GM21515 (cell line): ENCODE results near the gene MYH10.
"Not testable (repeated sequence)": the region's sequence is repeated elsewhere in the genome, so short reads cannot be mapped to it uniquely, and the experiment has no call there.

ENCODE experiments used
- ATAC-seq: cut with Tn5 transposase; IDR thresholded peaks from one replicate; pipeline ENCODE4 v1.9.1; 2021; ENCODE audit not compliant: unreplicated experiment

MYH10 gene

DNA sequence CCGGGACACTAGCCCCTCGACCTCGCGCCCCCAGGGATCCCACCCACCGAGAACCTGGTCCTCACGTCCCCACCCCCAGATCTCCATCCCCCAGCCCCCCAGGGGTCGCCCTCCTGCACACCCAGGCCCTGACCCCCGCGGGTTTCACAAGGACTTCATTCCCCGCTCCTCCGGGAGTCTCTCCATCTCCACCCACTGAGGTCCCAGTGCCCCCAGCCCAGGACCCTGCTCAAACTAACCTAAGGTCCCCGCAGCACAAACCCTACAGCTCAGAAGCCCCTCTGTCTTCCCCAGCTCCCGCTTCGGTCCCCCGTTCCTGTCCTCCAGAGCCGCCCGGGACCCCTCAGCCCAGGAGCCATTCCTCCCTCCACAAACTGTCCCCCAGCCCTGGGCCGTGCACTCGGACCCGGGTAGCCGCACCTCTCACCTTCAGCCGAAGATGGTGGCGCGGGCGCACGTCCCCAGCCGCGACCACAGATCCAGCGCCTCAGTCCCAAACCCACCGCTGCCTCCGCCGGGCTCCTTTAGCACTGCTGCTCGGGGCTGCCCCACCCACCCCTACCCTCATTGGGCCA, at the start of gene MYH10:
MYH10 (minus strand) TSS at position 499 of the 575 bp plus-strand sequence. CDS start 7,479 bp downstream, outside the sequence.
- no peak for ATAC-seq

DNA sequence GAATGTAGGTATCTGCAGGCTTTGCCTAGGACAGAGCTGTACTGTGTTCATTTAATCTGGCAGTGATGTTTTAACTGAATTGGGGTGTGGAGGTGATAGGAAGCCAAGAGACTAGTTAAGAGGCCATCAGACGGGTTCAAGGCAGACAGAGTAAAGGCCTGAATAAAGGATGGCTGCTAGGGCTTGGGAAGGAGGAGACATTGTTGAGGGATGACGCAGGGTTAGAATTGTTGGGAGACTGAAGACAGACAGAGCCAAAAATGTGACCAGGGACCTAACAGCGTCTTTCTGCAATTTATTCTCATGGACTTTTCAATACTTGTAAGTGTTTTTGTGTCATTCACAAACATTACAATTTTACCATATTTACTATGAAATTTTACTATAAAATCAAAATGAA, 48.6 kb upstream of the MYH10 start:
- ATAC-seq: no peak

DNA sequence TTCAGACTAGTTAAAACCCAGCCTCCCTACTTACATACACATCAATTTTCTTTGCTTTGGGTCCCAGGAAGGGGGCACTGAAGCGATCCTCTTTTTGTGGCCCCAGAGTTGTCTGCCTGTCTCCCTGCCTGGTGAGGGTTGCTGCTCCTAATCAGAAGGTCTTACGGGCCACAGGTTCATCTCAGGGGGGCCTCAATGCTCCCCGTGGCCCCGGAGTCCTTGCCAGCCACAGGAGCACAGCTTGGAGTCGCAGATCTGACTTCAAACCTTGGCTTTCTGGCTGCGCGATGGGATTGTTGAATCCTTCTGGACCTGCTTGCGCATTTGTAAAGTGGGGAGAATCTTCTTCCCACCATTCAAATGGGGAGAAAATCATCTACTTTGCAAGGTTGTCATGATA, 44.8 kb upstream of the MYH10 start:
- ATAC-seq: no peak

DNA sequence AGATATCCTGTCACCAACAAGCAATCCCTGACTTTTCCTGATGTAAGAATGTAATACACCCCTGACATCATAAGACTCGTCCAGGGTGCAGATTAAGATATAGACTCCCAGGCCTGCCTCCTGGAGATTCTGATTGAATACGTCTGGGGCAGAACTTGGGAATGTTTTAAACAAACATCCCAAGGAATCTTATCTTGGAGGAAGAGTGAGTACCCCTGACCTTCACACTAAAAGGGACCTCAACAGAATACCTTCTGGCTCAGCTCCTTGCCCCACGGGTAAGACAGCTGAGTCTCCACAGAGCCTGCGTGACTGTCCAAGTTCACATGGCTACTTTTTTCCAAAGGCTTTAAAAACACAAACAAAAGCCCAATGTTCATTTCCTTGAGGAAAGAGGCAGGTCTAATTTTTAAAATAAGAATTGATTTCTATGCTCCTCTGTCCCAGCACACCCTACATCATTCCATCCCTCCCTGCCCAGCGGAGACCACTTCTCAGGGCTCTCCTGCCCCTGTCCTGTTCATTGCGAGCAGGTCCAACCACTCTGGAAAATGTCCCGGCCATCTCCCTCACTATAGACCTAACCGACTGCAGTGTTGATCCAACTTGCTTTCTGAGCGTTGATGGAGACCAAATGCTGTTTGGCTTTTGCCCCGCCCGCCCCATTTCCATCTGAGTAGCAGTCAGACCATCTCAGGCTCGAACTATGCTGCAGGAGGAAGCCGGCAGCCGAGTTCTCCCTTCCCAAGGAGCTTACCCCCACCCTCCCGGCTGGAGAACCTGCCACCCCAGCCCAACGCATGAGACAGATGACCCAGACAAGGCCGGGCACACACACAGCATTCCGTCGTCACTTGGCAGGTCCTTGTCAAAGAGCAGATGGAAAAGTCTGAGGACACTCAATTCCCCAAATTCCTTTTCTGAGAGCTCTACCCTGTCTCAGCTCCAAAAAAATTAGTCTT, 44.1 kb upstream of the MYH10 start:
- no peak for ATAC-seq

DNA sequence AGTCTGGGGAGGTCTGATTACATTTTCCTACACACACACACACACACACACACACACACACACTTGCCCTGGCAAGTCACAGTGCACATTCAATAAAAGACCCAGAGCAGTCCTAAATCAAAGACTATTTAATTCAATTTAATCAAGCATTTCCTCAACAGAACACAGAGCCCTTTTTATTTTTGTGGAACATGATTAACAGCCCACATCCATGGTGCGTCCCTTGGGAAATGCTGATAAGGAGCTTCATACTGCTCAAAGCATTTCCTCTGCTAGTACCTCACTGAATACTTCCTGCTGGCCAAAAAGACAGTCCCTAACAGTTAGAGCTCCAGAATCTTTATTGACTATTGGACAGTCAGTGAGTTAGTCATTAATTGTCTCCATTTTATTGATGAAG, 43.1 kb upstream of the MYH10 start:
- no peak for ATAC-seq

DNA sequence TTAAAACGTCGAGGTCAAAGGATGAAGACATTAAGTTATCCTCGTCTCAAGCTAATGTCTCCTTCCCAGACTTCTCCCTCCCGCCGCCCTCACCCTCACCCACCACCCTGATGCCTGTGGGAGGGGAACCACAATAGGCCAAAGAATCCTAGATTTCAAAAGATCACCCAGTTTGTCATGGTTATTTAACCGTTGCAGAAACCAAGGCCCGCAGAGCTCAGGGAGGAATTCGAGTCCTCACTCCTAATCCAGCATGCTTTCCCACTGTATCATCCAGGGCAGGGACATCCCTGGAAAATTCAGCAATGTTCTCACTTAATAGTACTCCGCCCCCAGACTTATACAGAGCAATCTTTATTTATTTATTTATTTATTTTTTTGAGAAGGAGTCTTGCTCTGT, 41.8 kb upstream of the MYH10 start:
- no peak for ATAC-seq

DNA sequence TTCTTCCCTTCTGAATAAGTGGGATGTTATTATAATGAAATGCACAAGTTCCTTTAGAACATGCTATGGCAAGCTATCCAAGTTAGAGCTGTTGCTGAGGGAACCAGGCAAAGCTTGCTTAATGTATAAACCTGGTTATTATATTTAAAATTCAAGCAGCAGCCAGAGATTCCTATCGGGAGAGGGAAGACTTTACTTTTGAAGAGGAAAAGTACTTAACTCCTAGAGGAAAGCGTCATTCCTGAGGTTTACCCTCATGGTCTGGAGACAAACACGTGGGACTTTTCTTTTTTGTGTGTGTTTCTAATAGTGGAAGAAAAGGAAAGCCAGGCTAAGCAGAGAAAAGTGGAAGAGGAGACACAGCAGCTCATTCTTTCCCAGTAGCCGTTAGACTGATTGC, 39.9 kb upstream of the MYH10 start:
- ATAC-seq: no peak

DNA sequence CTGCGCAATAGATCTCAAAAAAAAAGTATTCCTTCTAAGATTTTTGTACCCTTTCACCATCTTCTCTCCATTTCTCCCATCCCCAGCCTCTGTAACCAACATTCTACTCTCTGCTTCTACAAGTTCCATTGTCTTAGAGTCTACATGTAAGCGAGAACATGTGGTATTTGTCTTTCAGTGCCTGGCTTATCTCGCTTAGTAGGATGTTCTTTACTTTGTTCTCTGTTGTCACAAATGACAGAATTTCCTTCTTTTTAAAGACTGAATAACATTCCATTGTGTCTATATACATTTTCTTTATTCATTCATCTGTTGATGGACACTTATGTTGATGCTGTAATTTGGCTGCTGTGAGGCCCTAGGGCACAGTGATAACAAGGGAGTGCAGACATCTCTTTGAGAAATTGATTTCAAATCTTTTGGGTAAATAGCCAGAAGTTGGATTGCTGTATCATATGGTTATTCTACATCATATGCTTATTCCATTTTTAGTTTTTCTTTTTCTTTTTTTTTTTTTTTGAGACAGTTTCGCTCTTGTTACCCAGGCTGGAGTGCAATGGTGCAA, 37.7 kb upstream of the MYH10 start:
- no peak for ATAC-seq

DNA sequence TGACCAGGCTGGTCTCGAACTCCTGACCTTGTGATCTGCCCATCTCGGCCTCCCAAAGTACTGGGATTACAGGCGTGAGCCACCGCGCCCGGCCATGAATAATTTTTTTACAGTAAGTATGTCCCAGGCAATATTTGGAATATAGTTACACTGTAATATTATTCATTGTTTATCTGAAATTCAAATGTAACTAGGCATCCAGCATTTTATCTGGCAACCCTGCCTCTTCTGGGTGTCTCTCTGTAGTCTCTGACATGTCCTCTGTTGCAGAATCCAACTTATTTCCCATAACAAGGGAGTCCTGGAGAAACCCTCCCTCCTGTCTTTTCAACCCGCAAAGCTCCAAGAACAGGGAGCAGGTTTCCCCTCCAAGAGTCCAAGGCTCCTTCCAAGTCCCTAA, 36.9 kb upstream of the MYH10 start:
- ATAC-seq: no peak

DNA sequence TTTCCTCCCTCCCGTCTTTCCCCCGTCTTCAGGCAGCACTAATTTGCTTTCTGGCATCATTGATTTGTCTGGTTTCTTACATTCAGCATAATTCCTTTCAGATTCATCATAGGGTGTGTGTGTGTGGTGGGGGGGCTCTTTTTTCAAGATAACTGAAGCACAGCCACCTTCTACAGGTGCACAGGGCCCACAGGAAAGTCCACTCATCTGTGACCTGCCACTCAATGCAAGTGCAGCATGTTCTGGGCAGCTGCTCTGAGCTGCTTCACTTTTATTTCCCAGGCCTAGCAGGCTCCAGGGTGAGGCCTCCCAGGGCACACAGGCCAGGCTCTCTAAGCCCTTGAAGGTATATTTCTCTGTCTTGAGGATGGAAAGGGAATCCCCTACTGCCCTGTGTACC, 35.2 kb upstream of the MYH10 start:
- no peak for ATAC-seq

DNA sequence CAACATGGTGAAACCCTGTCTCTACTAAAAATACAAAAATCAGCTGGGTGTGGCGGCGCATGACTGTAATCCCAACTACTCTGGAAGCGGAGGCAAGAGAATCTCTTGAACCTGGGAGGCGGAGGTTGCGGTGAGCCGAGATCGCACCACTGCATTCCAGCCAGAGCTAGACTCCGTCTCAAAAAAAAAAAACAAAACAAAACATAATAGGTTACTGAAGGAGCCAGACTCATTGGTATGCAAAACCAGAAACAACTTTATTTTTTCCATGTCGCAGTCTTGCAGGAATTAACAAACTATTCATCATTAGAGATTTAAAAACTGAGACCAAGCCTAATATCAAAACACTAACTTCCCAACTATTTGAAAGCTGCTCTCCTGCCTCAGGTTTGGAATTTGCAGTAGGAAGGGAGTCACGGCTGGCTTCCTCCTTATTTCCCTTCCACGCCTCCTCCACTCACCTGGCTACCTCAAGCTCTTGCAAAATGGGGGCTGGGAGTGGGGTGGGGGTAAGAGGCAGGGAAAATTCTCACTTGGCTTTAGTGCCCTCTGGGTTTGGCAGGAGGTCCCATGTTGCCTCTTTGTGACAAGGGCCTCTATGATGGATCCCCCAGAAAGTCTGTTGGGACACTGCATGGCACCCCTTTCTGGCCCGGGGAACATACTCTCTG, 34.1 kb upstream of the MYH10 start:
- no peak for ATAC-seq

DNA sequence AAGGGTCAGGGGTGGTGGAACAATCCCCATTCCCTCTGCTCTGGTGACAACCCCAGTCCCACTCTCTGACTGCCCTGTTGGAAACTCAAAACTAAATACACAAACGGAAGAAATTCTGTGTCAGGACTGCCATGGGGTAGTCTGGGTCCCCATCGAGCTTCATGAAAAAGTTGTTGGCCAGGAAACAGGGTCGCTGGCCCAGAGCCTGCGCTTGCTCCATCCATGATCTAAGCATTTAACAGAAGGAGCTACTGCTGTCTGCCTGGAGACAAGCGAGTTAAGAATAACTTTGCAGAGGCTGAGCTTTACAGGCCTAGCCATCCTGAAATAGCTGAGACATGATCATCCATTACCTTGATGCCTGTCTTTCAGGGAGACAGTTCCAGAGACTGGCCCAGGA, 32.4 kb upstream of the MYH10 start:
- ATAC-seq: no peak

DNA sequence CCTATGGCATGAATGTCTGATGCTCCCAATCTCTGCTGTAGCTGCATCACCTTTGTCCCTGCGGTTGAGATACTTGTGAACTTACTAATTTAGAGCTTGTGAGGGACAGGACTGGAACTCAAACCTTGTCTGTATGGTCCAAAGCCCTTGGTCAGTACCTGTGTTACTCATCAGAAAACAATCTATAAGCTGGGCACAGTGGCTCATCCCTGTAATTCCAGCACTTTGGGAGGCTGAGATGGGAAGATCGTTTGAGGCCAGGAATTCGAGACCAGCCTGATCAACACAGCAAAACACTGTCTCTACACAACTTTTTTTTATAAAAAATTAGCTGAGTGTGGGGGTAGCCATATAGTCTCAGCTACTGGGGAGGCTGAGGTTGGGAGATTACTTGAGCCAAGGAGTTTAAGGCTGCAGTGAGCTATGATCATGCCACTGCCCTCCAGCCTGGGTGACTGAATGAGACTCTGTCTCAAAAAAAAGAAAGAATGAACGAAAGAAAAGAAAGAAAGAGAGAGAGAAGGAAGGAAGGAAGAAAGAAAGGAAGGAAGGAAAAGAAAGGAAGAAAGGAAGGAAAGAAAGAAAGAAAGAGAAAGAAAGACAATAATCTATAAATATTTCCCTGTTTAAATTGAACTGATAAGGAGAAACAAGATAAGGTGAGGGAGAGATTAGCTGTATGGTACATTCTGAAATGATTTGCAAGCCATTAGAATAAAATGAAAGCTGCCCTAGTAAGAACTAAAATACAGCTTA, 31.7 kb upstream of the MYH10 start:
- ATAC-seq: no peak

DNA sequence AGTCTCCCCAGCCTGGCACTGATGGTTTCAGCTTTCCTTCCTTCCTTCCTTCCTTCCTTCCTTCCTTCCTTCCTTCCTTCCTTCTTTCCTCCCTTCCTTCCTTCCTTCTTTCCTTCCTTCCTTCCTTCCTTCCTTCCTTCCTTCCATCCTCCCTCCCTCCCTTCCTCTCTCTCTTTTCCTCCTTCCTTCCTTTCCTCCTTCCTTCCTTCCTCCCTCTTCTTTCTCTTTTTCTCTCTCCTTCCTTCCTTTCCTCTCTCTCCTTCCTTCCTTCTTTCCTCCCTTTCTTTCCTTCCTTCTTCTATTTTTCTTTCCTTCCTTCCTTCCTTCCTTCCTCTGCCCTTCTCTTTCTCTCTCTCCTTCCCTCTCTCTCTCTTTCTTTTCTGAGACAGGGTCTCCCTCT, 30.2 kb upstream of the MYH10 start:
- not testable (repeated sequence) for ATAC-seq

DNA sequence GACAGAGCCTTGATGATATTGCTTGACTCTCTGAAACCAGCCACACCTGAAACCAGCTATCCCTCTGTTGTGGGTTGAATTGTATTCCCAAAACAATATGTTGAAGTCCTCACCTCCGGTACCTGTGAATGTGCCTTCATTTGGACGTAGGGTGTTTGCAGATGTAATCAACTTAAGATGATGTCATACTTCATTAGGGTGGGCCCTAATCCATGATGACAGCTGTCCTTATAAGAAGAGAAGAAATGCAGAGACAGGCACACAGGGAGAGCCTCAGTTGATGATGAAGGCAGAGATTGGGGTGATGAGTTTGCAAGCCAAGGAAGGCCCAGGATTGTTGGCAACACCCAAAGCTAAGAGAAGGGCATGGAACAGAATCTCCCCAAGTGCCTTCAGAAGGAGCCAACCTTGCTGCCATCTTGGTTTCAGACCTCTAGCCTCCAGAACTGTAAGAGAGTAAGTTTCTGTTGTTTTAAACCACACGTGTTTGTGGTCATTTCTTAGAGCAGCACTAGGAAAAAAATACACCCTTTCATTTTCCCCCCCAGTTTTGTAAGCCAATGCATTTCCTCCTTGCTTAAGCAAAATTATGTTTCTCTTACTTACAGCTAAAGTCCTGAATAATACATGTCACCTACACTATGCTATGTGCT, 29.4 kb upstream of the MYH10 start:
- ATAC-seq: no peak

DNA sequence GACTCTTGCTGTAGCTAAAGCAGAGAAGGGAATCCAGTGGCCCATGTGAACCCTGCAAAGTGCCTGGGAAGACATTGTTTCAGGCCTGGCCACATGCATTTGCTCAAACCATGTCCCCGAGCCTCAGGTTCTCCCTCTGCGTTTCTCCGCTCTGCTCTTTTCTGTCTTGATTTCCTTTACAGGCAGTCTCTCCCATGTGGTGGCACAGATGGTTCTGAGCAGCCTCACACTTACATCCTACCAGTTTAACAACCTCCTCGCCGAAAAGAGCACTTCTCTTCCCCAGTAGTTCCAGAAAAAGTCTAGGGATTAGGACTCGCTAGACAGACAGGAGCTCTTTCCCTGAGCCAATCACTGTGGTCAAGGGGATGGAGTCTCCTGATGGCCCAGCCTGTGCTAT, 28.3 kb upstream of the MYH10 start:
- no peak for ATAC-seq

DNA sequence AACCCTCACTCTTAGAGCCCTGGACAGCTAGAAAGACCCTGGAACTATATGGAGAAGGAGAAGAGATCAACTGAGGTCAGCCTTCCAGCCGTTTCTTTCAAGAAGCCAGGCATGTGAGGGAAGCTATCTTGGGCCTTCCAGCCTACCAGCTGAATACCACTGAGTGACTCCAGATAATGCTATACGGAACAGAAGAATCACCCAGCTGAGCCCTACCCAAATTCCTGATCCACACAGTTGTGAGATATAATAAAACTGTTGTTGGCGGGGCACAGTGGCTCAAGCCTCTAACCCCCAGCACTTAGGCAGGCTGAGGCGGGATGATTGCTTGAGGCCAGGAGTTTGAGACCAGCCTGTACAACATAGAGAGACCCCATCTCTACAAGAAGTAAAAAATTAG, 26.2 kb upstream of the MYH10 start:
- no peak for ATAC-seq

DNA sequence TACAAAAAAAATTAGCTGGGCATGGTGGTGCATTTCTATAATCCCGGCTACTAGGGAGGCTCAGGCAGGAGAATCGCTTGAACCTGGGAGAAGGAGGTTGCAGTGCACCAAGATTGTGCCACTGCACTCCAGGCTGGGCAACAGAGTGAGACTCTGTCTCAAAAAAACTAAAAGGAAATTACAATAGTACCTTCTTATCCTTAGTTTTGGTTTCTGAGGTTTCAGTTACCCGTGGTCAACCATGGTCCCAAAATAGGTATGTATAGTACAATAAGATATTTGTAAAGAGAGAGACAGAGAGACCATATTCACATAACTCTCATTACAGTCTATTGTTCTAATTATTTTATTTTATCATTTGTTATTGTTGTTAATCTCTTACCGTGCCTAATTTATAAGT, 24.3 kb upstream of the MYH10 start:
- no peak for ATAC-seq

DNA sequence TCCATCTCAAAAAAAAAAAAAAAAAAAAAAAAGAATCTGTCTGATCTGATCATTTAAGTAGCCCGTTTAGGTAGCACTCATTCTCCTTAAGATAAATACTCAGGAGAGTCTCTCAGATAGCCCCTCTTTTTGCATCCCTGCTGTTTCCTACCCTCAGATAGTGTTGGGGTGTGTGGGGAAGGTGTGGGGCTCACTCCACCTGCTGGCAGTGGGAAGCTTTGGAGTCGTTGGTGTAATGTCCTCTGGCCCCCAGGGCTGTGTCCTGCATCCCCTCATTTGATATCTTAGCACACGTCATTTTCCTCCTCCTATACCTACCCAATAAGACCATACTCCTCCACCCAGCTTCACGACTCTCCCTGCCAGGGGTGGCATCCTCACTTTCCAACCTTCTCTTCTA, 20.5 kb upstream of the MYH10 start:
- no peak for ATAC-seq

DNA sequence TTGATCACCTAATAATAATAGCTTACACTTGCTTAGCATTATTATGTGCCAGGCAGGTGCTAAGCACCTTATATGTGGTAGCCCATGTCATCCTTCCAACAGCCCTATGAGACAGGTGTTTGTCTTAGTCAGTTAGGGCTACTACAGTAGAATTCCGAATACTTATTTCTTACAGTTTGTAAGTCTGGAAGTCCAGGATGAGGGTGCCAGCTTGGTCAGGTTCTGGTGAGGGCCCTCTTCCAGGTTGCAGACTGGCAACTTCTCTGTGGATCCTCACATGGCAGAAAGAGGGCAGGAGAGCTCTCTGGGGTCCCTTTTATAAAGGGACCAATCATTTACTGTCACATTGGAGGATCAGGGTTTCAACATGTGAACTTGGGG, 19.6 kb upstream of the MYH10 start:
- ATAC-seq: no peak
